Measurements from ENCODE around the gene VEGFC.

GRCh38 chr4:176741253-176741652 lies 51.5 kb downstream of the VEGFC start:
- TF ChIP-seq CTCF (IDR thresholded peaks at IDR 0.05) (no peak), NFIC (IDR thresholded peaks at IDR 0.05; ENCODE audit: borderline replicate concordance) (no peak), EP300 (IDR thresholded peaks at IDR 0.05; ENCODE audit: borderline replicate concordance in 1 of 2, low read depth in 1 of 2, low read length in 1 of 2) (no peak), RCOR1 (IDR thresholded peaks at IDR 0.05; ENCODE audit: low read length) (no peak), ZBTB33 (IDR thresholded peaks at IDR 0.05; ENCODE audit: borderline replicate concordance, low read depth) (no peak), EZH2phosphoT487 (IDR thresholded peaks at IDR 0.05; ENCODE audit: borderline replicate concordance, low read depth) (no peak), YY1 (IDR thresholded peaks at IDR 0.05; ENCODE audit: low read depth) (no peak)
- TF ChIP-seq, protein P1, sequence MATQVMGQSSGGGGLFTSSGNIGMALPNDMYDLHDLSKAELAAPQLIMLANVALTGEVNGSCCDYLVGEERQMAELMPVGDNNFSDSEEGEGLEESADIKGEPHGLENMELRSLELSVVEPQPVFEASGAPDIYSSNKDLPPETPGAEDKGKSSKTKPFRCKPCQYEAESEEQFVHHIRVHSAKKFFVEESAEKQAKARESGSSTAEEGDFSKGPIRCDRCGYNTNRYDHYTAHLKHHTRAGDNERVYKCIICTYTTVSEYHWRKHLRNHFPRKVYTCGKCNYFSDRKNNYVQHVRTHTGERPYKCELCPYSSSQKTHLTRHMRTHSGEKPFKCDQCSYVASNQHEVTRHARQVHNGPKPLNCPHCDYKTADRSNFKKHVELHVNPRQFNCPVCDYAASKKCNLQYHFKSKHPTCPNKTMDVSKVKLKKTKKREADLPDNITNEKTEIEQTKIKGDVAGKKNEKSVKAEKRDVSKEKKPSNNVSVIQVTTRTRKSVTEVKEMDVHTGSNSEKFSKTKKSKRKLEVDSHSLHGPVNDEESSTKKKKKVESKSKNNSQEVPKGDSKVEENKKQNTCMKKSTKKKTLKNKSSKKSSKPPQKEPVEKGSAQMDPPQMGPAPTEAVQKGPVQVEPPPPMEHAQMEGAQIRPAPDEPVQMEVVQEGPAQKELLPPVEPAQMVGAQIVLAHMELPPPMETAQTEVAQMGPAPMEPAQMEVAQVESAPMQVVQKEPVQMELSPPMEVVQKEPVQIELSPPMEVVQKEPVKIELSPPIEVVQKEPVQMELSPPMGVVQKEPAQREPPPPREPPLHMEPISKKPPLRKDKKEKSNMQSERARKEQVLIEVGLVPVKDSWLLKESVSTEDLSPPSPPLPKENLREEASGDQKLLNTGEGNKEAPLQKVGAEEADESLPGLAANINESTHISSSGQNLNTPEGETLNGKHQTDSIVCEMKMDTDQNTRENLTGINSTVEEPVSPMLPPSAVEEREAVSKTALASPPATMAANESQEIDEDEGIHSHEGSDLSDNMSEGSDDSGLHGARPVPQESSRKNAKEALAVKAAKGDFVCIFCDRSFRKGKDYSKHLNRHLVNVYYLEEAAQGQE (IDR thresholded peaks at IDR 0.05; ENCODE audit: low read depth, low read length), result no peak
- TF ChIP-seq, protein P2, sequence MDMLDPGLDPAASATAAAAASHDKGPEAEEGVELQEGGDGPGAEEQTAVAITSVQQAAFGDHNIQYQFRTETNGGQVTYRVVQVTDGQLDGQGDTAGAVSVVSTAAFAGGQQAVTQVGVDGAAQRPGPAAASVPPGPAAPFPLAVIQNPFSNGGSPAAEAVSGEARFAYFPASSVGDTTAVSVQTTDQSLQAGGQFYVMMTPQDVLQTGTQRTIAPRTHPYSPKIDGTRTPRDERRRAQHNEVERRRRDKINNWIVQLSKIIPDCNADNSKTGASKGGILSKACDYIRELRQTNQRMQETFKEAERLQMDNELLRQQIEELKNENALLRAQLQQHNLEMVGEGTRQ (IDR thresholded peaks at IDR 0.05; ENCODE audit: borderline replicate concordance, low read depth, low read length), result no peak

Data from SK-N-SH (cell line).